Smooth muscle cell (in vitro differentiated cells): Measurements from ENCODE around the gene NT5DC1. TPM values are rescaled to one million over a fixed set of nuclear protein-coding genes. Genes with fewer than 3 reads are reported as not detected.
A peak's percentile ranks its signal among the peaks of the same experiment; 100 is the strongest.

ENCODE experiments used
- DNase-seq: peaks from one replicate; lab custom pipeline; 2025; ENCODE audit not compliant: unreplicated experiment; lab: John Stamatoyannopoulos, UW
- H2AFZ ChIP-seq: fragments of 200-600 bp; sonication (generic); 2 replicates; pipeline ENCODE4 v1.6.0; 2016; ENCODE audit warnings: antibody characterized with exemption, low read depth, mild to moderate bottlenecking
- H3F3A ChIP-seq: fragments of 200-600 bp; sonication (generic); 2 replicates; pipeline ENCODE4 v1.6.0; 2017; ENCODE audit warnings: antibody characterized with exemption, low read depth
- H3K27ac ChIP-seq: fragments of 200-600 bp; sonication (generic); 2 replicates; pipeline ENCODE4 v1.5.1; 2016; ENCODE audit warnings: low read depth, mild to moderate bottlenecking
- H3K27me3 ChIP-seq: fragments of 200-600 bp; sonication (generic); 2 replicates; pipeline ENCODE4 v1.6.1; 2016; ENCODE audit warnings: low read depth, mild to moderate bottlenecking
- H3K36me3 ChIP-seq: fragments of 200-600 bp; sonication (generic); 2 replicates; pipeline ENCODE4 v1.5.1; 2016; ENCODE audit warnings: low read depth
- H3K4me1 ChIP-seq: fragments of 200-600 bp; sonication (generic); 2 replicates; pipeline ENCODE4 v1.5.1; 2016; ENCODE audit warnings: low read depth
- H3K4me2 ChIP-seq: fragments of 200-600 bp; sonication (generic); 2 replicates; pipeline ENCODE4 v1.6.0; 2016; ENCODE audit warnings: mild to moderate bottlenecking
- H3K4me3 ChIP-seq: fragments of 200-600 bp; sonication (generic); 2 replicates; pipeline ENCODE4 v1.5.1; 2016; ENCODE audit warnings: mild to moderate bottlenecking
- H3K79me2 ChIP-seq: fragments of 200-600 bp; sonication (generic); 2 replicates; pipeline ENCODE4 v1.6.0; 2016; ENCODE audit warnings: low read depth, mild to moderate bottlenecking
- H3K9ac ChIP-seq: fragments of 200-600 bp; sonication (generic); 2 replicates; pipeline ENCODE4 v1.6.0; 2016; ENCODE audit warnings: low read depth
- H3K9me3 ChIP-seq: fragments of 200-600 bp; sonication (generic); replicated peaks from 2 replicates; pipeline ENCODE4 v1.5.1; 2016; ENCODE audit warnings: low read depth
- H4K20me1 ChIP-seq: fragments of 200-600 bp; sonication (generic); 2 replicates; pipeline ENCODE4 v1.6.0; 2016; ENCODE audit warnings: low read depth
- CTCF ChIP-seq: fragments of 200-600 bp; sonication (generic); IDR thresholded peaks from 2 replicates; pipeline ENCODE4 v1.5.1; 2017; ENCODE audit warnings: borderline replicate concordance, mild to moderate bottlenecking, antibody characterized with exemption; ENCODE audit not compliant: insufficient read depth, poor library complexity, severe bottlenecking
- WGBS: methylation state at CpG from one replicate; pipeline ENCODE4 v1.1.7; 2016; ENCODE audit warnings: low lambda C conversion rate; 5-methylcytosine and 5-hydroxymethylcytosine counted together
- polyA plus RNA-seq: library from polyadenylated mRNA; unstranded; fragments of >200 nt; fragmentation: Nextera tagmentation; extraction: Ambion mirVana; gene quantifications from 2 replicates; pipeline ENCODE4 v1.2.1, GENCODE V29; 2016
- total RNA-seq: library from RNA; depleted of rRNA; stranded (reverse); fragments of >200 nt; gene quantifications from 2 replicates; pipeline ENCODE4 v1.2.3, GENCODE V29; 2014

The NT5DC1 gene
- total and polyA plus RNA-seq, 2 experiments from 2014 or later, result 3.7 to 23.9 TPM

GRCh38 chr6:116278854-116279231 is 178.2 kb downstream of the NT5DC1 start:
- H3K27ac ChIP-seq, result peak overlapping the region; percentile 95
- no peaks in the 10 kb centered on the region for H3K36me3 ChIP-seq
- peaks cover 52% of the 10 kb centered on the region for H3K79me2 ChIP-seq
- peak overlapping the region; percentile 98 for H3K9ac ChIP-seq
- no peak for DNase-seq
- peak overlapping the region; percentile 97 for H3K4me2 ChIP-seq
- TF ChIP-seq CTCF, result no peak
- peaks cover 52% of the 10 kb centered on the region for H4K20me1 ChIP-seq
- H3K4me3 ChIP-seq, result peak overlapping the region; percentile 97
- H3K27me3 ChIP-seq, result no peaks in the 10 kb centered on the region
- H2AFZ ChIP-seq, result no peak overlapping the region
- H3K9me3 ChIP-seq, result no peaks in the 10 kb centered on the region
- H3K4me1 ChIP-seq, result peaks cover 38% of the 10 kb centered on the region
- no peaks in the 10 kb centered on the region for H3F3A ChIP-seq
- WGBS, result 29% methylated on average over 11 of the region's 12 CpGs

GRCh38 chr6:116279232-116280160 is 178.8 kb downstream of the NT5DC1 start, which contains the start of gene TSPYL1:
Gene TSPYL1 (minus strand): TSS chr6:116279930. CDS start chr6:116279830, 100 bp downstream.
- Histone ChIP-seq H3K79me2 (peaks cover 52% of the 10 kb centered on the region), H3K27me3 (no peaks in the 10 kb centered on the region), H4K20me1 (peaks cover 45% of the 10 kb centered on the region), H3K4me1 (peaks cover 38% of the 10 kb centered on the region), H3K36me3 (no peaks in the 10 kb centered on the region), H2AFZ (peak within 1 kb of the TSS; percentile 98), H3K4me2 (peak within 1 kb of the TSS; percentile 97), H3K9me3 (no peaks in the 10 kb centered on the region), H3K27ac (peak within 1 kb of the TSS; percentile 95), H3K4me3 (peak within 1 kb of the TSS; percentile 97), H3K9ac (peak within 1 kb of the TSS; percentile 98), H3F3A (no peaks in the 10 kb centered on the region)
- WGBS, result 1% methylated on average over 71 of the region's 71 CpGs
- peak; percentile 70 for DNase-seq
- TF ChIP-seq CTCF, result no peak

- peaks cover 37% of the 10 kb centered on the region for H4K20me1 ChIP-seq
- no peaks in the 10 kb centered on the region for H3K36me3 ChIP-seq
- no peaks in the 10 kb centered on the region for H3K27me3 ChIP-seq
- H3K79me2 ChIP-seq, result peaks cover 44% of the 10 kb centered on the region
- no peaks in the 10 kb centered on the region for H3F3A ChIP-seq
- H3K4me2 ChIP-seq, result peak overlapping the region; percentile 85
- peak overlapping the region; percentile 95 for H3K27ac ChIP-seq
- no peaks in the 10 kb centered on the region for H3K9me3 ChIP-seq
- H2AFZ ChIP-seq, result peak overlapping the region; percentile 98
- WGBS, result 40% methylated on average over 8 of the region's 8 CpGs
- DNase-seq, result no peak
- H3K4me3 ChIP-seq, result peak overlapping the region; percentile 97
- TF ChIP-seq CTCF, result no peak
- H3K9ac ChIP-seq, result peak overlapping the region; percentile 98
- H3K4me1 ChIP-seq, result peaks cover 33% of the 10 kb centered on the region
Observed at GRCh38 chr6:116280161-116280932, 179.7 kb downstream of the NT5DC1 start.
